Measurements from ENCODE around the gene TAF12. TPM values are rescaled to one million over a fixed set of nuclear protein-coding genes. Genes with fewer than 3 reads are reported as not detected.
A peak's percentile ranks its signal among the peaks of the same experiment; 100 is the strongest.

TAF12 gene
- total and polyA plus RNA-seq, 4 donors, result 15.2 to 29.3 (median 26.7) TPM

GRCh38 chr1:28671254-28671780 lies 28.4 kb upstream of the TAF12 start:
- 95 to 96% methylated on average over 20 of the region's 20 CpGs for WGBS, 2 donors
- no peak for DNase-seq

GRCh38 chr1:28668956-28669723 lies 26.3 kb upstream of the TAF12 start:
- H3K27me3 ChIP-seq (ENCODE audit: control insufficient read depth in 3 of 3, insufficient read depth in 3 of 3, low read length in 2 of 3), result no peaks in the 10 kb centered on the region
- H3K9me3 ChIP-seq (ENCODE audit: control insufficient read depth in 4 of 4, insufficient read depth in 3 of 4, low read length in 3 of 4), result no peaks in the 10 kb centered on the region
- peak; percentile 75 for ATAC-seq (ENCODE audit: insufficient read depth, low FRiP score)
- peak overlapping the region; percentile 66 for H3K4me3 ChIP-seq
- H3K9ac ChIP-seq (ENCODE audit: insufficient read depth in 1 of 2, low read length in 2 of 2), result peak overlapping the region; percentile 68 to 90
- 0% methylated on average over 35 to 63 of the region's 63 CpGs for WGBS, 2 donors
- H3K27ac ChIP-seq (ENCODE audit: low read depth in 1 of 2, low read length in 1 of 2), result peak overlapping the region; percentile 95 to 100
- H3K36me3 ChIP-seq (ENCODE audit: control insufficient read depth in 4 of 4, insufficient read depth in 4 of 4, low read length in 4 of 4), result peaks cover 0 to 1% (median 0%) of the 10 kb centered on the region in 4 donors
- no peak for TF ChIP-seq CTCF (IDR thresholded peaks at IDR 0.05; ENCODE audit: control extremely low read depth, extremely low read depth)
- peak; percentile 65 to 71 (median 69) for DNase-seq
- H3K4me1 ChIP-seq (ENCODE audit: control insufficient read depth in 5 of 5, insufficient read depth in 5 of 5, low read length in 5 of 5), result peaks cover 0 to 13% (median 5%) of the 10 kb centered on the region in 5 donors

More at GRCh38 chr1:28671254-28671780, 28.4 kb upstream of the TAF12 start:
- Histone ChIP-seq H3K9ac (ENCODE audit: insufficient read depth in 1 of 2, low read length in 2 of 2) (no peak overlapping the region), H3K4me3 (no peak overlapping the region), H3K36me3 (ENCODE audit: control insufficient read depth in 4 of 4, insufficient read depth in 4 of 4, low read length in 4 of 4) (peaks cover 0 to 1% (median 0%) of the 10 kb centered on the region in 4 donors), H3K27ac (ENCODE audit: low read depth in 1 of 2, low read length in 1 of 2) (no peak overlapping the region), H3K27me3 (ENCODE audit: control insufficient read depth in 3 of 3, insufficient read depth in 3 of 3, low read length in 2 of 3) (no peaks in the 10 kb centered on the region), H3K9me3 (ENCODE audit: control insufficient read depth in 4 of 4, insufficient read depth in 3 of 4, low read length in 3 of 4) (no peaks in the 10 kb centered on the region), H3K4me1 (ENCODE audit: control insufficient read depth in 5 of 5, insufficient read depth in 5 of 5, low read length in 5 of 5) (peaks cover 0 to 13% (median 6%) of the 10 kb centered on the region in 5 donors)
- no peak for ATAC-seq (ENCODE audit: insufficient read depth, low FRiP score)
- no peak for TF ChIP-seq CTCF (IDR thresholded peaks at IDR 0.05; ENCODE audit: control extremely low read depth, extremely low read depth)

- DNase-seq, result peak; percentile 91 to 94 (median 92)
- Histone ChIP-seq H3K9ac (ENCODE audit: insufficient read depth in 1 of 2, low read length in 2 of 2) (peak within 1 kb of the TSS; percentile 68 to 99), H3K27ac (ENCODE audit: low read depth in 1 of 2, low read length in 1 of 2) (peak within 1 kb of the TSS; percentile 98 to 100), H3K4me3 (peak within 1 kb of the TSS; percentile 66), H3K36me3 (ENCODE audit: control insufficient read depth in 4 of 4, insufficient read depth in 4 of 4, low read length in 4 of 4) (peaks cover 0 to 1% (median 0%) of the 10 kb centered on the region in 4 donors), H3K9me3 (ENCODE audit: control insufficient read depth in 4 of 4, insufficient read depth in 3 of 4, low read length in 3 of 4) (no peaks in the 10 kb centered on the region), H3K4me1 (ENCODE audit: control insufficient read depth in 5 of 5, insufficient read depth in 5 of 5, low read length in 5 of 5) (peaks cover 0 to 13% (median 5%) of the 10 kb centered on the region in 5 donors), H3K27me3 (ENCODE audit: control insufficient read depth in 3 of 3, insufficient read depth in 3 of 3, low read length in 2 of 3) (no peaks in the 10 kb centered on the region)
- TF ChIP-seq CTCF (IDR thresholded peaks at IDR 0.05; ENCODE audit: control extremely low read depth, extremely low read depth), result no peak
- ATAC-seq (ENCODE audit: insufficient read depth, low FRiP score), result peak; percentile 83
- WGBS, 2 donors, result 1 to 3% methylated on average over 21 to 51 of the region's 57 CpGs
Observed at GRCh38 chr1:28668191-28668955, 25.5 kb upstream of the TAF12 start, which contains the start of gene GMEB1. TSS of gene GMEB1 (plus strand) at chr1:28668784. CDS start at chr1:28683613, 14,829 bp downstream.
